A673 (cell line): Measurements from ENCODE around the gene RNFT2.

Experiments
- EZH2 ChIP-seq: fragments of 200-600 bp; sonication (generic); IDR thresholded peaks from 2 replicates; pipeline ENCODE4 v1.6.1; 2017; ENCODE audit warnings: borderline replicate concordance, low read depth, mild to moderate bottlenecking, mixed read lengths, antibody characterized with exemption, low read length; ENCODE audit not compliant: poor library complexity, severe bottlenecking
- TF ChIP-seq, protein P1 (sequence below): fragments of 300-800, 200-600 bp; sonication (generic); conservative IDR thresholded peaks from 2 replicates; pipeline ENCODE4 v1.5.1; 2017; ENCODE audit warnings: low read depth, mild to moderate bottlenecking, antibody characterized with exemption, low read length, moderate library complexity, mixed read lengths

DNA sequence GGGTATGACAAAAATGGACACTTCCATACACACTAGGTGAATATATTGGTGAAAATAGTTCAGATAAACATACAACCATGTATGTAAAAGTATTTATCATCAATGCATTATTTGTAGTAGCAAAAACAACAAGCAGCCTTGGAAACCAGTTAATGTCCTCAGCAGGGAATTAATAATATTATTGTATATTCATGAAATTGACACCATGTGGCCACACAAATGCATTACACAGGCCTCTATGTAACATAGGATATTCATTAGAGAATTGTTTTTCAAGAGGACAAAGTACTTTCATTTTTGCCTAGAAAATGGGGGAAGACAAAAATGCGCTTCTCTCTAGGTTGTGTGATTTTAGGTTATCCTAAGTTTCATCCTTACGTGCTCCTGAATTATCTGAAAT is 24.6 kb upstream of the RNFT2 start:
- TF ChIP-seq EZH2 = no peak
- TF ChIP-seq, protein P1, sequence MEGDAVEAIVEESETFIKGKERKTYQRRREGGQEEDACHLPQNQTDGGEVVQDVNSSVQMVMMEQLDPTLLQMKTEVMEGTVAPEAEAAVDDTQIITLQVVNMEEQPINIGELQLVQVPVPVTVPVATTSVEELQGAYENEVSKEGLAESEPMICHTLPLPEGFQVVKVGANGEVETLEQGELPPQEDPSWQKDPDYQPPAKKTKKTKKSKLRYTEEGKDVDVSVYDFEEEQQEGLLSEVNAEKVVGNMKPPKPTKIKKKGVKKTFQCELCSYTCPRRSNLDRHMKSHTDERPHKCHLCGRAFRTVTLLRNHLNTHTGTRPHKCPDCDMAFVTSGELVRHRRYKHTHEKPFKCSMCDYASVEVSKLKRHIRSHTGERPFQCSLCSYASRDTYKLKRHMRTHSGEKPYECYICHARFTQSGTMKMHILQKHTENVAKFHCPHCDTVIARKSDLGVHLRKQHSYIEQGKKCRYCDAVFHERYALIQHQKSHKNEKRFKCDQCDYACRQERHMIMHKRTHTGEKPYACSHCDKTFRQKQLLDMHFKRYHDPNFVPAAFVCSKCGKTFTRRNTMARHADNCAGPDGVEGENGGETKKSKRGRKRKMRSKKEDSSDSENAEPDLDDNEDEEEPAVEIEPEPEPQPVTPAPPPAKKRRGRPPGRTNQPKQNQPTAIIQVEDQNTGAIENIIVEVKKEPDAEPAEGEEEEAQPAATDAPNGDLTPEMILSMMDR = 0 out of 2 replicates have a peak, but pooled peaks have one; percentile 16
